Panc1 (cell line): ENCODE measurements around the gene OR10A4. TPM values are rescaled to one million over a fixed set of nuclear protein-coding genes. Genes with fewer than 3 reads are reported as not detected.

Experiments
- ATAC-seq: fragments of 200-7000 bp; cut with Tn5 transposase; 2 replicates; pipeline ENCODE4 v1.9.1; 2020; ENCODE audit warnings: mild to moderate bottlenecking, moderate library complexity
- BruUV-seq: library from RNA; stranded (reverse); fragments of 400-500 nt; replicated peaks from 2 replicates; lab custom pipeline; 2021; lab: Mats Ljungman, UMichigan
- CTCF ChIA-PET: fragments of 300-600 bp; sonication (Branson Sonifier 250); formaldehyde crosslinking; loops from one replicate; lab custom pipeline; 2022; ENCODE audit warnings: antibody characterized with exemption; lab: Charles Lee
- POLR2A ChIA-PET: fragments of 300-600 bp; sonication (Branson Sonifier 250); formaldehyde crosslinking; loops from one replicate; lab custom pipeline; 2022; ENCODE audit warnings: antibody characterized with exemption; lab: Charles Lee
- DNase-seq: peaks from one replicate; pipeline ENCODE4 v3.0.0-alpha.2; 2010; ENCODE audit warnings: low read depth, low spot score
- H3K27ac ChIP-seq: 2 replicates; pipeline ENCODE4 v1.5.1; 2011; ENCODE audit warnings: mild to moderate bottlenecking, low read length, inconsistent platforms
- H3K27me3 ChIP-seq: fragments of 200-500 bp; sonication (Bioruptor generic); 2 replicates; pipeline ENCODE4 v1.6.0; 2014; ENCODE audit warnings: low read length, inconsistent platforms; ENCODE audit not compliant: control insufficient read depth, insufficient read depth
- H3K36me3 ChIP-seq: fragments of 200-500 bp; sonication (Bioruptor generic); 2 replicates; pipeline ENCODE4 v1.5.1; 2014; ENCODE audit warnings: inconsistent platforms, mild to moderate bottlenecking, low read length, moderate library complexity; ENCODE audit not compliant: control insufficient read depth, insufficient read depth
- H3K4me1 ChIP-seq: 2 replicates; pipeline ENCODE4 v1.5.1; 2011; ENCODE audit warnings: inconsistent platforms, mild to moderate bottlenecking, low read length, moderate library complexity; ENCODE audit not compliant: control insufficient read depth, insufficient read depth
- H3K4me3 ChIP-seq, 2 experiments: 2 replicates each; pipeline ENCODE4 v1.5.1; 2011 to 2012; ENCODE audit warnings: low read depth in 2 of 2, low read length in 2 of 2, mild to moderate bottlenecking in 2 of 2, inconsistent platforms in 1 of 2, moderate library complexity in 1 of 2
- H3K9me3 ChIP-seq: fragments of 200-500 bp; sonication (Bioruptor generic); 2 replicates; pipeline ENCODE4 v1.5.1; 2014; ENCODE audit warnings: low read depth, mild to moderate bottlenecking, inconsistent platforms, low read length, moderate library complexity; ENCODE audit not compliant: control insufficient read depth, insufficient read depth
- CTCF ChIP-seq: fragments of 450-650 bp; IDR thresholded peaks from 2 replicates; pipeline ENCODE4 v1.5.1; 2017; ENCODE audit warnings: mild to moderate bottlenecking
- POLR2AphosphoS5 ChIP-seq: IDR thresholded peaks from 2 replicates; pipeline ENCODE4 v1.6.1; 2012; ENCODE audit warnings: mild to moderate bottlenecking, low read depth, low read length, moderate library complexity
- SIN3A ChIP-seq: IDR thresholded peaks from 2 replicates; pipeline ENCODE4 v1.6.1; 2012; ENCODE audit warnings: low read depth, mild to moderate bottlenecking, low read length, moderate library complexity, borderline replicate concordance; ENCODE audit not compliant: insufficient read depth
- TCF7L2 ChIP-seq: IDR thresholded peaks from 2 replicates; pipeline ENCODE4 v1.6.1; 2011; ENCODE audit warnings: mild to moderate bottlenecking, low read depth, low read length, inconsistent platforms
- in situ Hi-C: cut with HindIII; loops from 2 replicates; pipeline ENCODE4 v1.10.0; 2016; ENCODE audit warnings: low sequenced_read_pairs, low pct_unique_long_range_greater_than_20kb
- intact Hi-C: fragments of 100-400 bp; cut with micrococcal nuclease; formaldehyde crosslinking; loops from one replicate; pipeline ENCODE4 v1.10.0; 2022; ENCODE audit not compliant: unreplicated experiment
- total RNA-seq: library from RNA; stranded (reverse); gene quantifications from one replicate; pipeline ENCODE4 v1.2.1, GENCODE V29; 2021; ENCODE audit not compliant: unreplicated experiment
- TF ChIP-seq, protein P1 (sequence below), 2 experiments: IDR thresholded peaks; 2 replicates each; pipeline ENCODE4 v1.6.1; 2011 to 2012; ENCODE audit warnings: low read depth in 2 of 2, control low read depth in 1 of 2, low read length in 1 of 2, mild to moderate bottlenecking in 1 of 2, moderate library complexity in 1 of 2; ENCODE audit not compliant: insufficient read depth in 1 of 2

Gene OR10A4
- total RNA-seq, 1 experiment from 2014 or later, result not detected

- in situ Hi-C loops, result no loop called here
- POLR2A ChIA-PET, result no interaction called here
- Histone ChIP-seq H3K27ac (no peak overlapping the region), H3K27me3 (no peaks in the 10 kb centered on the region), H3K9me3 (no peaks in the 10 kb centered on the region), H3K4me1 (no peaks in the 10 kb centered on the region), H3K36me3 (no peaks in the 10 kb centered on the region), H3K4me3 (no peak overlapping the region)
- no TSS peak for BruUV-seq
- TF ChIP-seq TCF7L2, result no peak
- TF ChIP-seq CTCF, result no peak
- TF ChIP-seq SIN3A, result no peak
- TF ChIP-seq, protein P1, sequence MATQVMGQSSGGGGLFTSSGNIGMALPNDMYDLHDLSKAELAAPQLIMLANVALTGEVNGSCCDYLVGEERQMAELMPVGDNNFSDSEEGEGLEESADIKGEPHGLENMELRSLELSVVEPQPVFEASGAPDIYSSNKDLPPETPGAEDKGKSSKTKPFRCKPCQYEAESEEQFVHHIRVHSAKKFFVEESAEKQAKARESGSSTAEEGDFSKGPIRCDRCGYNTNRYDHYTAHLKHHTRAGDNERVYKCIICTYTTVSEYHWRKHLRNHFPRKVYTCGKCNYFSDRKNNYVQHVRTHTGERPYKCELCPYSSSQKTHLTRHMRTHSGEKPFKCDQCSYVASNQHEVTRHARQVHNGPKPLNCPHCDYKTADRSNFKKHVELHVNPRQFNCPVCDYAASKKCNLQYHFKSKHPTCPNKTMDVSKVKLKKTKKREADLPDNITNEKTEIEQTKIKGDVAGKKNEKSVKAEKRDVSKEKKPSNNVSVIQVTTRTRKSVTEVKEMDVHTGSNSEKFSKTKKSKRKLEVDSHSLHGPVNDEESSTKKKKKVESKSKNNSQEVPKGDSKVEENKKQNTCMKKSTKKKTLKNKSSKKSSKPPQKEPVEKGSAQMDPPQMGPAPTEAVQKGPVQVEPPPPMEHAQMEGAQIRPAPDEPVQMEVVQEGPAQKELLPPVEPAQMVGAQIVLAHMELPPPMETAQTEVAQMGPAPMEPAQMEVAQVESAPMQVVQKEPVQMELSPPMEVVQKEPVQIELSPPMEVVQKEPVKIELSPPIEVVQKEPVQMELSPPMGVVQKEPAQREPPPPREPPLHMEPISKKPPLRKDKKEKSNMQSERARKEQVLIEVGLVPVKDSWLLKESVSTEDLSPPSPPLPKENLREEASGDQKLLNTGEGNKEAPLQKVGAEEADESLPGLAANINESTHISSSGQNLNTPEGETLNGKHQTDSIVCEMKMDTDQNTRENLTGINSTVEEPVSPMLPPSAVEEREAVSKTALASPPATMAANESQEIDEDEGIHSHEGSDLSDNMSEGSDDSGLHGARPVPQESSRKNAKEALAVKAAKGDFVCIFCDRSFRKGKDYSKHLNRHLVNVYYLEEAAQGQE (IDR thresholded peaks at IDR 0.05; ENCODE audit: insufficient read depth in 1 of 2, low read depth in 2 of 2, low read length in 1 of 2), result no peak
- TF ChIP-seq POLR2AphosphoS5, result no peak
- ATAC-seq (no peak), DNase-seq (no peak)
- CTCF ChIA-PET, result no interaction called here
- intact Hi-C loops, result no loop called here
Measured at GRCh38 chr11:6856871-6857270, 19.6 kb upstream of the OR10A4 start.

GRCh38 chr11:6862961-6863360, 13.5 kb upstream of the OR10A4 start, which contains the start of gene OR10A2:
Gene OR10A2 (plus strand): TSS chr11:6863057. CDS start chr11:6869755, 6,698 bp downstream.
- CTCF ChIA-PET, result no interaction called here
- no peak for DNase-seq
- no peak within 1 kb of the TSS for H3K4me3 ChIP-seq
- H3K36me3 ChIP-seq, result no peaks in the 10 kb centered on the region
- H3K4me1 ChIP-seq, result no peaks in the 10 kb centered on the region
- H3K9me3 ChIP-seq, result no peaks in the 10 kb centered on the region
- no peak within 1 kb of the TSS for H3K27ac ChIP-seq
- no TSS peak for BruUV-seq
- 0 out of 2 replicates have a peak, but pooled peaks have one; percentile 11 for TF ChIP-seq CTCF
- TF ChIP-seq, protein P1 (IDR thresholded peaks at IDR 0.05; ENCODE audit: insufficient read depth in 1 of 2, low read depth in 2 of 2, low read length in 1 of 2), result no peak
- TF ChIP-seq TCF7L2, result no peak
- no peak for TF ChIP-seq SIN3A
- TF ChIP-seq POLR2AphosphoS5, result no peak
- ATAC-seq, result 0 out of 2 replicates have a peak, but pooled peaks have one; percentile 66
- POLR2A ChIA-PET, result no interaction called here
- H3K27me3 ChIP-seq, result no peaks in the 10 kb centered on the region
- in situ Hi-C loops (no loop called here), intact Hi-C loops (no loop called here)
